ENCODE measurements around the gene VWA3A.
"Not testable (repeated sequence)": the region's sequence is repeated elsewhere in the genome, so short reads cannot be mapped to it uniquely, and the experiment has no call there.

Gene VWA3A

GRCh38 chr16:22183901-22184614, 91.7 kb downstream of the VWA3A start:
- no peak for DNase-seq (ENCODE audit: low read depth)

- DNase-seq (ENCODE audit: low read depth) = no peak
Observed at GRCh38 chr16:22184615-22184968, 92.3 kb downstream of the VWA3A start.

GRCh38 chr16:22186517-22186916, 94.2 kb downstream of the VWA3A start:
- DNase-seq (ENCODE audit: low read depth) = no peak

- no peak for DNase-seq (ENCODE audit: low read depth)
Observed at GRCh38 chr16:22188267-22188594, 95.9 kb downstream of the VWA3A start.

GRCh38 chr16:22188595-22189442, 96.5 kb downstream of the VWA3A start:
- DNase-seq (ENCODE audit: low read depth) = peak; percentile 64

GRCh38 chr16:22189473-22190080, 97.2 kb downstream of the VWA3A start:
- DNase-seq (ENCODE audit: low read depth) = no peak

- DNase-seq (ENCODE audit: low read depth) = no peak
Observed at GRCh38 chr16:22190081-22190775, 97.9 kb downstream of the VWA3A start.

- peak; percentile 96 for DNase-seq (ENCODE audit: low read depth)
Observed at GRCh38 chr16:22190776-22191531, 98.6 kb downstream of the VWA3A start.

- DNase-seq (ENCODE audit: low read depth) = no peak
Observed at GRCh38 chr16:22191532-22192260, 99.4 kb downstream of the VWA3A start.

- peak; percentile 58 for DNase-seq (ENCODE audit: low read depth)
Observed at GRCh38 chr16:22192261-22193062, 100.1 kb downstream of the VWA3A start.

- DNase-seq (ENCODE audit: low read depth) = no peak
Observed at GRCh38 chr16:22193063-22193411, 100.7 kb downstream of the VWA3A start.

- no peak for DNase-seq (ENCODE audit: low read depth)
Observed at GRCh38 chr16:22194707-22195444, 102.5 kb downstream of the VWA3A start.

- DNase-seq (ENCODE audit: low read depth) = no peak
Observed at GRCh38 chr16:22195445-22195694, 103.0 kb downstream of the VWA3A start.

GRCh38 chr16:22195695-22196558, 103.6 kb downstream of the VWA3A start:
- DNase-seq (ENCODE audit: low read depth) = peak; percentile 84

GRCh38 chr16:22196559-22197168, 104.3 kb downstream of the VWA3A start:
- DNase-seq (ENCODE audit: low read depth) = not testable (repeated sequence)

GRCh38 chr16:22198547-22199293, 106.4 kb downstream of the VWA3A start:
- DNase-seq (ENCODE audit: low read depth) = no peak

GRCh38 chr16:22202261-22202637, 109.9 kb downstream of the VWA3A start:
- DNase-seq (ENCODE audit: low read depth) = no peak

GRCh38 chr16:22203091-22203490, 110.8 kb downstream of the VWA3A start:
- DNase-seq (ENCODE audit: low read depth) = no peak

All from HS-5 (cell line).